NCI-H82 treated with DMSO at 0.1 percent for 48 hours (cell line): ENCODE measurements around the gene PRR11.
"Not testable (repeated sequence)": the region's sequence is repeated elsewhere in the genome, so short reads cannot be mapped to it uniquely, and the experiment has no call there.

Experiments
- DNase-seq: peaks from one replicate; lab custom pipeline; 2025; ENCODE audit not compliant: unreplicated experiment; lab: John Stamatoyannopoulos, UW

Gene PRR11

DNA sequence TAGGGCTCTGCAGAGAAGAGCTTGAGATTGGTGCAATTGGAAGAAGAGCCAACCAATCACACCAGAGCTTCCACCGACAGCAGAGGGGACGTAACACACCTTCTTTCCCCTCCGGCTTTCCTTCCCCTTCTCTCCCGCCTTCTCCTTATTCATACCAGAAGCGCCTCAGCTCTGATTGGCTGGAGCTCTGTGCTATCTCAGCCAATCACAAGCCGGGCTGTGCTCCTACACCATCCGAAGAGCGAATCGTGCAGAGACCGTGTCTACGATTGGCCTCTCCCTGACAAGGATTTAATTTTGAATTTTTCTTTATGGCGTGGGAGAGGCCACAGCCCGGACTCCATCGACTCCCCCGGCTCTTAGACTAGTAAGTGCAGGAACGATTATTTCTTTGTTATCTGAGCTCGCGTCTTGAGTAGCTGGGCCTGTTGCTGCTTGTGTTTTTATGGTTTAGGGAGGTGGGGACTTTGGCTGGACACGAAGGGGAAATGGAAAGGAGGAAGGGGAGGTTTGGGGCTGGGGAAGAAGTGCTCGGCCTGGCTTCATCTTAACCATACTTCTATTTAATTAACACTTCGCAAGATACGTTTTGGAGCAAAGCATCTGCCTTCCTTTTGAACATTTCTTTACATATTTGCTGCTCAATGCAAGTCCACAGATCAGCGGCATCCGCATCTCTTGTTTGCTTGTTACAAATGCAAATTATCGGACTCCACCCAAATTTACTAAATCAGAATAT is at the start of gene PRR11:
Gene PRR11 (plus strand): TSS at position 308 of the 739 bp plus-strand sequence. CDS start 14,007 bp downstream, outside the sequence.
- peak; percentile 100 for DNase-seq

DNA sequence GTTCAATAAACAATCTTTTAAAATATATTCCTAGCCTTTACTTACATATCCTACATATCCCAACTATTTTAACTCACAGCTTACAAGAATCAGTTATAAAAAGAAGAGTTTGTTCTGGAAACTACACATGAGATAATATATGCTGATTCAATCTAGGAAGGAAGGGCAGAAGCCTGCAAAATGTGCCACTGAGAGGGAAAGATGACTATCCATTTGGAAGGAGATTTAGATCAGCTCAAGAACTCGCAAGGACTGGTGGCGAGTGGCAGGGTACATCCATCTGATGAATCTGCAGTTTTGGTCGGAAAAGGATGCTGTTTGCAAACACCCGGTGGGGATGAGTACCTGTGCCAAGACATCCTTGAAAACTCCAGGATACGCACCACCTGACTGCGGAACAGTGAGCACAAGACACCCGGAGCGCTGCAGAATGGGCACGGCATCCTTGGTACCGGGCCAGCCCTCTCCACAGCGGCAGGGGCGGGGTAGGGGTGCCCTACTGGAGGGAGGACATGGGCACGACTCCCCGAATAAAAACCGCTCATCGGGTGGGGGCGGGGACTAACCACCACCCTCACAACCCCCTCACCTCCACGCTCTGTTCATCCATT is 49.6 kb upstream of the PRR11 start:
- DNase-seq, result no peak

DNA sequence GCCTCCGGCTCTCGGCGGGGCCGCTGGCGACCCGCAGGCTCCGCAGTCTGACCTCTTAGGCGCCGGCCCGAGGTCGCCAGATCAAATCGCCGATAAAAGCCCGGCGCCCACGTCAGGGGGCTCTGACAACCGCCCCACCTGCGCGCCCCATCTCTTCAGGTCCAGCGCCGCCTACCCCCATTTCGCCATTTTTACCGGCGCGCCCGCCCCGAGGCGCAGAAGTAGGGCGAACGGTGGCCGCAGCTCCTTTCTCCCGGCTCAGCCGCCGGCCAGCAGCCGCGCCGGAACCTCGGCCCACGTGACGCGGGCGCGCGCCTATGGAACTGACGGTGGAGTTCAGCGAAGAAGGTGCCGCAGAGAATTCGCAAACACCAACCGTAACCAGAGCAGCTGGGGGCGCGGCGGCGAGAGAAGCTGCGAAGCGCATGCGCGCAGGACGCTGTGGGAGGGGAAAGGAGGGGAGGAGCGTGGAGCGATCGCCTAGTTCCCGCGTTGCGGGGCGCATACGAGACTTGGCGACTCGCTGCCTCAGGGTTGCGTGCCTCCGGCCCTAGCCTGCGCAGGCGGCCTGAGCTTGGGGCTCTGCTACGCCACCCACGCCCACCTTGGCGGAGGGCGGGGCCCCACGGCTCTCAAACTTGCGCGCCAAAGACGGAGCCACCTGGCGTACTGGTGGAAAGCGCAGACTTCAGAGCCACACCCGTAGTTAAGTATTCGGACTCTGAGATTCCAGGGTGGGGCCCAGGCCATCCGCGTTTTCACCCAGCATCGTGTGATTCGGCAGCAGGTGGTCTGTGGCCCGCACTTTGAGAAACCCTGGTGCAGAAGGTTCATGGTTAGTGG is 48.9 kb upstream of the PRR11 start, which contains the start of gene TRIM37:
Gene TRIM37 (minus strand): TSS at position 418 of the 843 bp plus-strand sequence. CDS start 419 bp downstream, outside the sequence.
- peak; percentile 95 for DNase-seq

DNA sequence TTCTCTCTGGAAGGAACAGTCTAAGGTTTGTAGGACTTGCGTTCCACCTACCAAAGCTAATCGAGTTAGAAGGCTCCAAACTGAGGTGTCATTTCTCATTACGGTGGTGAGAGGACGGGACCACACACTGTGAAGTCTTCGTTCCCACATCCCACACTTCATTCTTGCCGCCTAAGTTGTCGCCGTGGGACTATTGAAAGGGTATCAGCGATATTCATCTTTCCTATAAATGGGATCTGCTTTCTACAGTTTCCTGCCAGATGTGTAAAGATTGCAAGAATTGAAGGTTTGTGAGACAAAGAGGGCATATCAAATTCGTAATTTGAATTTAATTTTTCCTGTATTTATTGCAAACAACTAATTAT is 48.3 kb upstream of the PRR11 start:
- peak; percentile 48 for DNase-seq

DNA sequence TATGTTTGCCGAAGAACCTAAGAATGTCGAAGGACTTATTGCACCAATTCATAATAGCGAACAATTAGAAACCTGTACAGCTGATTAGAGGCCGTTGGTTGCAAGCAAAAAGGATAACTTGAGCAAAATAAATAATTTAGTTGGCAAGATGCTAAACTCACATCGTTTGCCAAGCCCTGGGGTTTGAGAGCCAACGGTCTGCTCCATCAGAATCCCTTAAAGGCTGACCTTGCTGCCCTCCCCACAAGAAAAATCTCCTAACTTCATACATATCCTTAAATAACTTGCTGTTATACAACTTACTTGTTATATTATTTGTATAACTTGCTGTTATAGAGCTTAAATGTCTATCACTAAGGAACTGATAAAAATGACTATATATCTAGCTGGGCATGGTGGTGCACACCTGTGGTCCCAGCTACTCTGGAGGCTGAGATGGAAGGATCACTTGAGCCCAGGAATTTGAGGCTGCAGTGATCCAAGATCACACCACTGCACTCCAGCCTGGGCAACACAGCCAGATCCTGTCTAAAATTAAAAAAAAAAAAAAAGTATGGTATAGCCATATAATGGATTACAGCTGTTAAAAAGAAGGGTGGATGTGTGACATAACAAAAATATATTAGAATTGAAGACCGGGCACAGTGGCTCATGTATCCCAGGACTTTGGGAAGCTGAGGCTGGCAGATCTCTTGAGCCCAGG is 47.0 kb upstream of the PRR11 start:
- no peak for DNase-seq

DNA sequence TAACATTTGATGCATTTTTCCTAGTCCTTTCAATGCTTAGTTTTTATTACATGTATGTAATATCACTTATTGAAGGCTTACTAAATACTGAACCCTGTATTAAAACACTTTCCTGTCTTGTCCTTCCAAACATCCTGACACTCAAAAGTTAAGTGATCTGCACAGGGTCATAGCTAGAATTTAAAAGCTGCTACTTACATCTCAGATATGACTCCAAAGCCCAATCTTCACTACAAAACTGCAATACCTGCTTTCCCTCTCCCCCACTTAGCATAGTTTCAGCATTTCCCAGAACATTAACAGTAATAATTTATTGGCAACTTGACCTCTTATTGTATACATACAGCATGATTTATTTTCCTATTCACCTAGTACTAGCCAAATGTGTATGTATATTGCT is 44.6 kb upstream of the PRR11 start:
- DNase-seq, result no peak

DNA sequence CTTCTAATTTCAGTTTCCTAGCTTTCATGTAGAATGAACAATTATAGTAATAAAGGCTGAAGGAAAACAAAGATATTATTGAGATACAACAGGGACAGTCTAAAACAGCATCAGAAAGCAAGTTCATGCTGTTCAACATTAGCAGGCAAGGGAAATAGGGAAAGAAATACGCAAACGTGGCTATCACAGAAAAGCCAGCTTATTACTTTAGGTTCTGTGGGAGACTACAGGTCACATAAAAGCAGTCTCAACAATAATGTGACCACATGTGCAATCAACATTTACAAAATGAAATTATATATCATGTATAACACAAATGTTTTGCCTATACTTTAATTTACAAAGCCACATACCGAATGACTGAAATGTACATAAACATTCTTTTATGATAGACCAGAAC is 44.0 kb upstream of the PRR11 start:
- DNase-seq, result no peak

DNA sequence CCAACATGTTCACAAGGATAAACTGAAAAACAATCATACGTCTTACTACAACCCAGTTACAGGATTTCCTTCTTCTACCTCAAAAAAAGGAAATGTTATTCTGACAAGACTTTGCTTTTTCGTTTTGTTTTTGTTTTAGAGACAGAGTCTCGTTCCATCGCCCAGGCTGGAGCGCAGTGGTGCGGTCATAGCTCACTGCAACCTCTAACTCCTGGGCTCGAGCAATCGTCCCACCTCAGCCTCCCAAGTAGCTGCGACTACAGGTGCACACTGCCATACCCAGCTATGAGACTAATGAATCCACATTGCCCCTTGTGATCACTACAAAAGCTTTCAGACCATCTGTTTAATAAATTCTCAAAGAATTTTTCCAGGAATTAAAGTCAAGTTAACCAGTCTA is 40.1 kb upstream of the PRR11 start:
- DNase-seq, result no peak

DNA sequence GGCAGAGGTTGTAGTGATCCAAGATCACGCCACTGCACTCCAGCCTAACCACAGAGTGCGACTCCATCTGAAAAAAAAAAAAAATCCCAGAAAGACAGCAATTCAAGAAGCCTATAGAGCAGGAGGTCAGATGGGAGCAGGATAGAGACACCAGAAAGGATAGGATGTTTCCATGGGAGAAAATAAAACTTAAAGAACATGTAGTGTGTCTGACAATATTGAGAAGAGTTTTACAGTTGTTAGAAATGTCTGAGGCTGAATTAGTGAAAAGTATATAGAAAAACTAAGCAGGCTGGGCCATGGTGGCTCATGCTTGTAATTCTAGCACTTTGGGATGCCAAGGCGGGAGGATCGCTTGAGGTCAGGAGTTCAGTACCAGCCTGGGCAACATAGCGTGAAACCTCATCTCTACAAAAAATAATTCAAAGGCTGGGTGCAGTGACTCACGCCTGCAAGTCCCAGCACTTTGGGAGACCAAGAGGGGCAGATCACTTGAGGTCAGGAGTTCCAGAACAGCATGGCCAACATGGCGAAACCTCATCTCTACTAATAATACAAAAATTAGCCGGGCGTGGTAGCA is 33.6 kb upstream of the PRR11 start:
- DNase-seq, result no peak

DNA sequence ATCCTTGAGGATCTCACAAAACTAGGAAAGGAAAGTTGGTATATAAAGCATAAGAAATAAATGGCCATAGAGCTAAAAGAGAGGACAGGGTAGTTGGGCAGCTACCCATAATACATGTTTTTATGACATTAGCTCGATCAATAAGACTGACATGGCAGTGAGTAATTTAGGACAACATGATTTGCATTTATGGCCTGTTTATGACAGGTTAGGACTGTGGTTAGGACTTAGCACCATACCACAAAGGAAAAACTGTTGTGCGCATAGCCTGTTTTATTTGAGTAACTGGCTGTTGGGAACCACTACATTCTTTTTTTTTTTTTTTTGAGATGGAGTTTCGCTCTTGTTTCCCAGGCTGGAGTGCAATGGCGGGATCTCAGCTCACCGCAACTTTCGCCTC is 30.9 kb upstream of the PRR11 start:
- DNase-seq, result no peak

DNA sequence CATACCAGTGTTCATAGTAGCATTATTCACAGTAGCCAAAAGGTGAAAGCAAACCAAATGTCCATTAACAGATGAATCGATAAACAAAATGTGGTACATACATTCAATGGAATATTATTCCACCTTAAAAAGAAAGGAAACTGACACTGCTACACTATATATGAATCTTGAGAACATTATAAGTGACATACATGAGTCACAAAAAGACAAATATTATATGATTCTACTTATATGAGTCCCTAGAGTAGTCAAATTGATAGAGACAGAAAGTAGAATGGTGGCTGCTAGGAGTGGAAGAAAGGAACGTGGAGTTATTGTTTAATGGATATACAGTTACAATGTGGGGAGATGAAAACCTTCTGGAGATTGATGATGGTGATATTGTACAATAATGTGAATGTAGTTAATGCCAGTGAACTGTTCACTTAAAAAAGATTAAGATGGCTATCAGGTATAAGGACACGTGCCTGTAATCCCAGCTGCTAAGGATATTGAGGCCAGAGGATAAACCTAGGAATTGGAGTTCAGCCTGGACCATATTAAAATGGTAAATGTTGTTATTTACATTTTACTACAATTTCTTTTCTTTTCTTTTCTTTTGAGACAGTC is 28.6 kb upstream of the PRR11 start:
- DNase-seq, result no peak

DNA sequence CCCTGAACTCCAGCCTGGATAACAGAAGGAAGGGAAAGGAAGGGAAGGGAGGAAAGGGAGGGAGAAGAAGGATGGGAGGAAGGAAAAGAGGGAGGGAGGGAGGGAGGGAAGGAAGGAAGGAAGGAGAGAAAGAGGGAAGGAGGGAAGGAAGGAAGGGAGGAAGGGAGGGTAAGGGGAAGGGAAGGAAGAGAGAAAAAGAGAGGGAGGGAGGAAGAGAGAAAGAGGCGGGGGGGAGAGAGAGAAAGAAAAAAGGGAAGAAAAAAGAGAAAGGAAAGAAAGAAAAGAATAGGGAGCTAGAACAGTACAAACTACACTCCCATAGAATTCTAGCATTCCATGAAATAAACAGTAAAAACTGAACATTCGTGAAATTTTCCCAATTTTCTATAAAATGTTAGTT is 25.7 kb upstream of the PRR11 start:
- no peak for DNase-seq

DNA sequence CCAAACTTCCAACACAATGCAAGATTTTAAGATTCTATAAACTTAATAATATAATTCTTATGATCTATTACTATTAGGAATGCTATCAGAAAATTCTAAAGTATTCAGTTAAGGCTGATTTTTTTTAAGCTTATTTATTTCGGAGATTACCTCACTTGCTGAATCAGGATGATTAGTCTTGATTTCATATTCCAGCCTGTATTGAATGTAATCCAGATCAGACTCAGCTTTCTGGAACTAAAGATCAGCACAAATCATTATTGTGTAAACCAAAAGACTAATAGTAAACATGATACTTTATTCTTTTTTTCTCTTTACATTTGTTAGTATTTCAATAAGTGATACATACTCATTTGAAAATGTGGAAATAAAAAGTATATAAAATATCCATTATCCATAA is 24.4 kb upstream of the PRR11 start:
- no peak for DNase-seq

DNA sequence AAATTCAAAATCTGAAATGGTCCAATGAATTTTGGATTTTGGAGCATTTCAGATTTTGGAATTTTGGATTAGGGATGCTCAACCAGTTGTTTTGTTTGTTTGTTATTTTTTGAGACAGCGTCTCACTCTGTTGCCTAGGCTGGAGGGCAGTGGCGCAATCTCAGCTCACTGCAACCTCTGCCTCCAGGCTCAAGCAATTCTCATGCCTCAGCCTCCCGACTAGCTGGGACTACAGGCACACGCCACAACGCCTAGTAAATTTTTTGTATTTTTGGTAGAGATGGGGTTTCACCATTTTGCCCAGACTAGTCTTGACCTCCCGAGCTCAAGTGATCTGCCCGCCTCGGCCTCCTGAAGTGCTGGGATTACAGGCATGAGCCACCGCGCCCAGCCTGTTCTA is 17.2 kb upstream of the PRR11 start:
- DNase-seq, result not testable (repeated sequence)

DNA sequence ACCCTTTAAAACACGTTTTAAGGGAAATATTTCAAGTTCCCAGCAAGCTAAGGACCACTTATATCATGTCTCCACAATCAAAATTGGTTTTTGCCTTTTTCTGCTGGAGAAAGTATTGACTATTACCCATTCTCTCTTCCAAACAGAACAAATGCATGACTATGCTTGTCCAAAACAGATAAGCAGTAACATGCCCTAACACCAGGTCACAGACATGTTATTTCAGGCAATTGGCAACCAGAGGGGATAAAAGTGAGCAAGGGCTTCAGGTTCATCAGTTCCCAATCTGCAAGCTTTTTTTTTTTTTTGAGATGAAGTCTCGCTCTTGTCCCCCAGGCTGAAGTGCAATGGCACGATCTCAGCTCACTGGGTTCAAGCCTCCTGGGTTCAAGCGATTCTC is 15.6 kb upstream of the PRR11 start:
- DNase-seq, result no peak

DNA sequence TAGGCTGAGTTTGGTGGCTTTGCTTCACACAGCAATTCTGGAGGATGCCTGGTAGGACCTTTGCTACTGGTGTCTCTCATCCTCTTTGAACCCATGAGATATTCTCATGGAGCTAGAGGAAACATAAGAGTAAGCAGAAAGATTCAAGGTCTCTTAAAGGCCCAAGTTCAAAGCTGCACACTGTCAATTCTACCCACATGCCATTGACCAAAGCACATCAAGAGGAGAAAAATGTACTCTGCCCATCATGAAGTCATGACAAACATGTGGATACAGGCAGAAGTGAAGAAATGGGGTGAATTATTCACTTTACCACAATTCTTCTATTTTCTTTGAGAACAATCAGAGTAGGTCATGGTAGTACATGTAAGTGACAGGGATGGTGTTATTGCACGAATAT is 13.7 kb upstream of the PRR11 start:
- DNase-seq, result no peak

DNA sequence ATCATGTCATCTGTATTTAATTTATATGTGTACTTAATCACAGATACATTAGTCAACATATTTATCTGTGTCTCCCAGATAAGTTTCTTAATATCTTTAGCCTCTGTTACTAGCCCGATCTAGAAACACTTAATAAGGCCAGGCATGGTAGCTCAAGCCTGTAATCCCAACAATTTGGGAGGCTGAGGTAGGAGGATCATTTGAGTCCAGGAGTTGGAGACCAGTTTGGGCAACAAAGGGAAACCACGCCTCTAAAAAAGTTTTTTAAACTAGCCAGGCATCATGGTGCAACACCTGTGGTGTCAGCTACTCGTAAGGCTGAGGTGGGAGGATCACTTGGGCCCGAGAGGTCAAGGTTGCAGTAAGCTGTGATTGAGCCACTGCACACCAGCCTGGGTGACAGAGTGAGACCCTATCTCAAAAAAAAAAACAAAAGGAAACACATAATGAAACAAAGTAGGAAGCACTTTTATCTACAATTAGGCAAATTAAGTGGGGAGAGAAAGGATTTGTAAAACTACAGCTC is 9.9 kb upstream of the PRR11 start:
- no peak for DNase-seq

DNA sequence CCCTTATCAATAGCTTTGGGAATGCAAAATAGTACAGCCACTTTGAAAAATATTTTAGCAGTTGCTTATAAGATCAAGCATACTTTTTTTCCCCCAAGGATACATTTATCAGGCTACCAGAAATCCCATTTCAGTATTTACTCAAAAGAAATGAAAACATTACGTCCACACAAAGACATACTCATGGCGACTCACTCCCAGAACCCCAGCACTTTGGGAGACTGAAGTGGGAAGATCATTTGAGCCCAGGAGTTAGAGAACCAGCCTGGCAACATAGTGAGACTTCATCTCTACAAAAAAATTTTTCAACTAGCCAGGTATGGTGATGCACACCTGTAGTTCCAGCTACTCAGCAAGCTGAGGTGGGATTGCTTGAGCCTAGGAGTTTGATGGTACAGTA is 6.5 kb upstream of the PRR11 start:
- no peak for DNase-seq

DNA sequence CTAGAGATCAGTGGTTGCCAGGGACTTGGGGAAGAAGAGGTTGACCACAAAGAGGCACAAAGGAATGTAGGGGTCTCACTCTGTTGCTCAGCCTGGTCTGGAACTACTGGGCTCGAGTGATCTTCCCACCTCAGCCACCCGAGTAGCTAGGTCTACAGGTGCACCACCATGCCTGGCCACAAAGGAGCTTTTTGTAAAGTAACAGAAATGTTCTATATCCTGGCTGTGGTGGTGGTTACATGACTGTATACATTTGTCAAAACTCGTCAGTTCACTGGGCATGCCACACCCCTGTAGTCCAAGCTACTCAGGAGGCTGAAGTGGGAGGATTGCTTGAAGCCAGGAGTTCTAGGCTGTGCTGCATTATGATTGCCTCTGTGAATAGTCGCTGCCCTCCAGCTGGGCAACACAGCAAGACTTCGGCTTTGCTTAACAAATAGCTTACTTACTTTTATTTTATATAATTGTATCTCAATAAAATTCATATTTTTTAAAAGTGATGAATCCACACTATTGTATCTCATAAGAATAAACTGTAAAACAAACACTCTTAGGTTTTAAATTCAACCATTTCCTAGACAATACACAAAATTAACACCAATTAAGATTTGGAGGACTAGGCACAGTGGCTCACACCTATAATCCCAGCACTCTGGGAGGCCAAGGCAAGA is 5.6 kb upstream of the PRR11 start:
- no peak for DNase-seq

DNA sequence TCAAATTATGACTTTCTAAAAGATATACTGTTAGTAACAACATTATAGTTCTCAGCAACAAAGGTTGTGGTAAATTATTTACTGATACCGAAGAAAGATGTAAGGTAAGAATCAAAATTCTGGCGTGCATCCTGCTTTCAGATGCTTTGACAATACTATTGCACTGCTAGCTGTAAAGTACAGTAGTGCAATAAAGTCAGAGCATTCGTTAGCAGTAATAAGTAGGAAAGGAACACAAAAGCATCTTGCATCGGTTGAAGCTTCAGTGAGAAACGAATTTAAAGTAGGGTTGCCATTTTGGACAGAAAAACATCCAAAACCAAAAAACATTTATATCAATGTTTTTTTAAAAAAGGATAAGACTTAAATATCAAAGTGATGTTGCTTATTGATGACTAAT is 4.5 kb upstream of the PRR11 start:
- no peak for DNase-seq
